ENCODE results near the gene CNTN4.

The CNTN4 gene

DNA sequence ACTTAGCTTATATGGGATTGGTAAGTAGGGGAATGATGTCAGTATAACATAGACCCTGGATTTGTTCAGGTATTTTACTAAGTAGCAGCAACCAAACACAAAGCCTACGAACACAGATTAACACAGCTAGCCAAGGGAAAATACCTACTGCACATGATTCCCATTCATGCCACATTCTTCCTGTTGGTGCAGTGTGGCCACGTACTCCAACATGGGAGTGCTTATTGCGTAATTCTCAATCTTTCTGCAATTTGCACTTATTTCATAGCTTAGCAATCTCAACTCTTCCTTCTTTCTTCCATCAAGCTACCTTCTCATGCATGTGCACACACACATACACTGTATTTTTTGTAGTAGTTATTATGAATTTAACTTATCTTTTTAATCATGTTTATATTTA is 824.7 kb downstream of the CNTN4 start:
- TF ChIP-seq CTCF (IDR thresholded peaks at IDR 0.05; ENCODE audit: insufficient read depth, low read depth, low read length, missing control alignments) = no peak
- DNase-seq (ENCODE audit: low read depth) = peak; percentile 15
- no peak overlapping the region for H3K4me3 ChIP-seq (ENCODE audit: low read length)

- DNase-seq (ENCODE audit: low read depth) = no peak
- no peak overlapping the region for H3K4me3 ChIP-seq (ENCODE audit: low read length)
- no peak for TF ChIP-seq CTCF (IDR thresholded peaks at IDR 0.05; ENCODE audit: insufficient read depth, low read depth, low read length, missing control alignments)
Measured at GRCh38 chr3:2927259-2927658, 828.6 kb downstream of the CNTN4 start.

- no peak for TF ChIP-seq CTCF (IDR thresholded peaks at IDR 0.05; ENCODE audit: insufficient read depth, low read depth, low read length, missing control alignments)
- H3K4me3 ChIP-seq (ENCODE audit: low read length) = no peak overlapping the region
- no peak for DNase-seq (ENCODE audit: low read depth)
Measured at GRCh38 chr3:2929574-2929973, 830.9 kb downstream of the CNTN4 start.

DNA sequence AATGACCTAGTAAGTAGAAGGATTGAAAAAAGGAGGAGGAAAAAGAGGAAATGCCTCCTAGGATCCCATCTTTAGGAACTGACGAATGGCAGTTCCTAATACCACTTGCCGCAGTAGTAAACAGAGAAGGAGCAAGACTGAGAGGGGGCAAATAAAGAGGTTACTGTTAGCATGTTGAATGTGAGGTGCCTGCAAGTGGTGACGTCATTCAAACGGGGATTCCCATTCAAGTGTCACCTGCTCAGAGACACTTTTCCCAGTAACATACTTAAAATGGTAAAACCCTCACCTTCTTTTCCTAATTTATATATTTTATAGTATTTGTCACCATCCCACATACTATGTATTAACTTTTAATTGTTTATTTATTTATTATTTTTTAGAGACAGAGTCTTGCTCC is 832.6 kb downstream of the CNTN4 start:
- no peak for DNase-seq (ENCODE audit: low read depth)
- H3K4me3 ChIP-seq (ENCODE audit: low read length) = no peak overlapping the region
- TF ChIP-seq CTCF (IDR thresholded peaks at IDR 0.05; ENCODE audit: insufficient read depth, low read depth, low read length, missing control alignments) = no peak

- H3K4me3 ChIP-seq (ENCODE audit: low read length) = no peak overlapping the region
- TF ChIP-seq CTCF (IDR thresholded peaks at IDR 0.05; ENCODE audit: insufficient read depth, low read depth, low read length, missing control alignments) = no peak
- DNase-seq (ENCODE audit: low read depth) = no peak
Measured at GRCh38 chr3:2934541-2934940, 835.9 kb downstream of the CNTN4 start.

DNA sequence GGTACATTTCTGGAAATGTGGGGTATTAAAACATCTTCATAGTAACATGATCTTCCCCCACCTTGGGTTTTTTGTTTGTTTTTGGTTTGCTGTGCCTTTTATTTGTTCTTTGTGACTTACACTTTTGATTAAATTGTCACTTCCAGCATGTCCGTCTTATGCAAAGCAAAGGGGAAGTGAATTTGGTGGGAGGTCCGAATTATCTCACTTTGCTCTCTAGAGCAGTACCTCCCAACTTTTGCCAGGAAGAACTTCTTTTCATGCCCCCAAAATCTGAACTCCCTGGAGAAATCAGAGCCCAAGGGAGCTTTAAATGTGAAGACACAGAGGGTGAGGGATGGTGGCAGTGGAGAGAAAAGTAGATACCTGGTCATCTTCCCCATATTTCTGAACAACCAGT is 838.4 kb downstream of the CNTN4 start:
- no peak overlapping the region for H3K4me3 ChIP-seq (ENCODE audit: low read length)
- TF ChIP-seq CTCF (IDR thresholded peaks at IDR 0.05; ENCODE audit: insufficient read depth, low read depth, low read length, missing control alignments) = no peak
- DNase-seq (ENCODE audit: low read depth) = no peak

DNA sequence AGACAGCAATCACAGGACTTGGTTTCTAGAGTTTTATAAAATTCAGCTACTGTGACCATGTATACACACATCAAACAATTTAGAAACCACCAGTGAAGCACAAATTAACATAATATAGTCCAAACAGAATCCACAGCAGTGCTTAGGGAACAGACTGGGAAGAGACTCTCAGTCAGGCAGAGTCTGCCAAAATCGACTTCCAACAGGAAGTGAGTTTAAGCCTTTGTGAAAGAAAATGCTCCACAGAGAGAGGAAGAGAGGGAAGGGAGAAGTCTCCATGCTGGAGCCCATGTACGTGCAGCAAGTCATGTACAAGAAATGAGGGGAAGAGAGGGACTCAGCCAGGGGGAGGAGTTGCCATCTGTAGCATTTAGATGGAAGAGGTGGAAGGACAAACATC is 838.9 kb downstream of the CNTN4 start:
- no peak for DNase-seq (ENCODE audit: low read depth)
- TF ChIP-seq CTCF (IDR thresholded peaks at IDR 0.05; ENCODE audit: insufficient read depth, low read depth, low read length, missing control alignments) = no peak

More for the DNA sequence above, 838.9 kb downstream of the CNTN4 start:
- no peak overlapping the region for H3K4me3 ChIP-seq (ENCODE audit: low read length)

Measured in epithelial cell of esophagus (primary cell).